WI38 (cell line): ENCODE results near the gene CDIPT.
"Not testable (repeated sequence)": the region's sequence is repeated elsewhere in the genome, so short reads cannot be mapped to it uniquely, and the experiment has no call there.

ENCODE experiments used
- H3K4me3 ChIP-seq: 2 replicates; pipeline ENCODE4 v1.5.1; 2011; ENCODE audit warnings: low read depth, mild to moderate bottlenecking, control low read depth, low read length
- CTCF ChIP-seq: IDR thresholded peaks from 2 replicates; pipeline ENCODE4 v1.5.1; 2012; ENCODE audit warnings: low read depth, mild to moderate bottlenecking, control low read depth, low read length

Gene CDIPT

GRCh38 chr16:29862884-29863668 lies at the start of gene CDIPT:
Gene CDIPT (minus strand): TSS chr16:29863226. CDS start chr16:29862857, 369 bp downstream.
- TF ChIP-seq CTCF: peak; percentile 73
- peak within 1 kb of the TSS; percentile 87 for H3K4me3 ChIP-seq

GRCh38 chr16:29912087-29912486 lies 49.1 kb upstream of the CDIPT start:
- no peak for TF ChIP-seq CTCF
- H3K4me3 ChIP-seq: no peak overlapping the region

- H3K4me3 ChIP-seq: no peak overlapping the region
- TF ChIP-seq CTCF: no peak
Measured at GRCh38 chr16:29911676-29912010, 48.6 kb upstream of the CDIPT start.

- no peak overlapping the region for H3K4me3 ChIP-seq
- no peak for TF ChIP-seq CTCF
Measured at GRCh38 chr16:29910819-29911675, 48.0 kb upstream of the CDIPT start.

GRCh38 chr16:29909851-29910250 lies 46.8 kb upstream of the CDIPT start:
- not testable (repeated sequence) for H3K4me3 ChIP-seq

GRCh38 chr16:29909391-29909790 lies 46.4 kb upstream of the CDIPT start:
- H3K4me3 ChIP-seq: no peak overlapping the region
- no peak for TF ChIP-seq CTCF

- TF ChIP-seq CTCF: no peak
- H3K4me3 ChIP-seq: no peak overlapping the region
Measured at GRCh38 chr16:29908719-29909220, 45.7 kb upstream of the CDIPT start.
